ENCODE measurements around the gene CDT1. TPM values are rescaled to one million over a fixed set of nuclear protein-coding genes. Genes with fewer than 3 reads are reported as not detected.

Gene CDT1
- total RNA-seq, 1 donor from 2014 or later: 21.6 TPM

DNA sequence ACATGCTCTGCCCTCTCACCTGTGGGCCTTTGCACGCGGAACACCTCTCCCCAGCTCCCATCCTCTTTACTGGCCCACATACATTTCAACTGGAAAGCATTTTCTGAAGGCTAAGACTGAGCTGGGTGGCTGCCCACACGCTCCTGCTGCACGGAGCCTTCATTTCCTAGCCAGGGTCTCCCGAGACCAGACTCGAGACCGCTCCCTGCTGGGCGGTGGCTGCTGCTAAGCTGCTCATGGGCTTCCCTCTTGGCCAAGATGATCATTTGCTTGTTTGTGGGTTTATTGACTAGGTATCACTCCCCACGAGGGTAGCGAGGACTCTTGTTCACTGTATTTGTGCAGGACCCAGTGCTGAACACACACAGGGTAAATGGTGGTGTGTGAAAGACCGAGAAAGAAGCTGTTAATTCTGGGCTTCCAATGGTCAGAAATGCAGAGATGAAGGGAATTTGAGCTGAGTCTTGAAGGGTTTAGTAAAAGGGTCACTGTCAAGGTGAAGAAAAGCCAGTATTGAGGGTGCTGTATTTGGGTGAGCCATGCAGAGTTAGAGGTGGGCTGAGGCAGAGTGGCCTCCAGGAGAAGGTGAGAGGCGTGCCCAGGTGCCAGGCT is 54.2 kb downstream of the CDT1 start:
- peak; percentile 53 for ATAC-seq

Other genes with a start within 250 kb of the CDT1 start
- 21.9 TPM for gene ZC3H18, start 233.4 kb upstream of the CDT1 start, total RNA-seq
- not detected for gene IL17C, start 165.2 kb upstream of the CDT1 start, total RNA-seq
- gene CYBA, start 152.7 kb upstream of the CDT1 start, total RNA-seq: 66.3 TPM
- gene MVD, start 140.7 kb upstream of the CDT1 start, total RNA-seq: 154 TPM
- 0.28 TPM for gene SNAI3, start 117.3 kb upstream of the CDT1 start, total RNA-seq
- gene RNF166, start 97.4 kb upstream of the CDT1 start, total RNA-seq: 4.7 TPM
- 14.3 TPM for gene CTU2, start 97.3 kb upstream of the CDT1 start, total RNA-seq
- 64.7 TPM for gene PIEZO1, start 18.6 kb upstream of the CDT1 start, total RNA-seq
- 207 TPM for gene APRT, start 8.1 kb downstream of the CDT1 start, total RNA-seq
- gene GALNS, start 53.2 kb downstream of the CDT1 start, total RNA-seq: 17.0 TPM
- 61.0 TPM for gene TRAPPC2L, start 53.3 kb downstream of the CDT1 start, total RNA-seq
- not detected for gene PABPN1L, start 62.9 kb downstream of the CDT1 start, total RNA-seq
- 1.1 TPM for gene CBFA2T3, start 173.4 kb downstream of the CDT1 start, total RNA-seq

All from esophagus mucosa (tissue), 1 donor.